ENCODE measurements around the gene ANKRD9.

The ANKRD9 gene

DNA sequence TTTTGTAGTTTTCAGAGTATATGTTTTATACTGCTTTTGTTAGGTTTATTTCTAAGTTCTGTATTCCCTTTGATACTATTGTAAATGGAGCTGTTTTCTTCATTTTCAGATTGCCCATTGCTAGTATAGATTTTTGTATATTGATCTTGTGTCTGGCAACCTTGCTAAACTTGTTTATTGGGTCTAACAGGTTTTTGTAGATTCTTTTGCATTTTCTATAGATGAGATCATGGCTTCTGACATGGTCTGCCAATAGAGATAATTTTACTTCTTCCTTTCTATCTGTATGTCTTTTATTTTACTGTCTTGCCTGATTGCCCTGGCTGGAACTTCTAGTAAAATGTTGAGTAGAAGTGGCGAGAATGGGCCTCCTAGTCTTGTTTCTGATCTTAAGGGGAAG is 40.3 kb downstream of the ANKRD9 start:
- no peak for DNase-seq

DNA sequence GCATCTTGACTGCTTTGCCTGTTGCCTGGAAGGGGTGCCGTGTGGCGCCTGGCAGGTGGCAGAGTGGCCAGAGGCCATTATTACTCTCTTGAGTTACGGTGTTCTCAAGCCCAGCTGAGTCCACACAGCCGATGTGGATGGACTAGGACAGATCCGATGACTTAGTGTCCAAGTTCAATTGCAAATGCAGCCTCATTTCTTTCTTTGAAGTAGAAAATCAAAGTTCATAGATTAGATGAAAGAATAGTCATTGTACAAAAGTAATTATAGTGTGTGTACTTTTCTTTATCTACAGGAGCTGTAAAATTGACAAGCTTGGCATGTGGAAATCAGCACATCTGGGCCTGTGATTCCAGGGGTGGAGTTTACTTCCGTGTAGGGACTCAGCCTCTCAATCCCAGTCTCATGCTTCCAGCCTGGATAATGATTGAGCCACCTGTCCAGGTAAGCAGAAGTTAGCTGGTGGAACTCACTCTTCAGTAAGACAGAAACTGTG is 44.7 kb downstream of the ANKRD9 start:
- DNase-seq: no peak

DNA sequence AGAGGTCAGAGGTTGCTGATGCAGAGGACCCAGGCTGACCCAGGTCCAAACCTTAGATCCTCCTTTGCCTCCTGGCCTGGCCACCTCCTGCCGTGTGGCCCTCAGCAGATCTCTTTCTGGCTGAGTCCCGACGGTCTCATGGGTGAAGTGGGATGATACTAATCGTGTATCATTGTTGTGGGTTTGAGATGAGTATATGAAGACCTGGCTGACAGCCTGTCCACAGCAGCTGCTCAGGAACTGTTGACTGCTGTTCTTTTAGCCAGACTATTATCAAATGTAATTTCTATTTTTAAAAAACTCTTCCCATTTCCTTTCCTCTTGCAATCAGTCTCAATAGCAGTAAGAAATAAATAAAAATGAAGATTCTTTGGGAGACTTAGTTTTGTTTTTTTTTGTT is 45.6 kb downstream of the ANKRD9 start:
- DNase-seq: no peak

DNA sequence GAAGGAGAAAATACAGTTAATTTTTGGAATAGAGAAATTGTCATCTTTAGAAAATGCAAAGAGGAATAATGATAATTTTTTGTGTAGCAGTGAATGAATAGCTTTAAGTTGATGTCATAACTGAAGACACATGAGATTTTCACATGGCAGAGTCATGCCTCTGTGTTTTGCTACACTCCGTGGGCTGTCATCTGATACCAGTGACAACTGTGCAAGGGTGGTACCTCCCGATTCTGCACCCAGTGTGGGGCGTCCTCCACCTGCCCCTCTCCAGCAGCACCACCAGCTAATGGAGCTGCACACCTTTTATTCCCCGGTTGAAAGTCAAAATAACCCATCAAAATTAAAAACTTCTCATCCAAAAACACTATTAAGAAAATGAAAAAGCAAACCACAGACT is 47.2 kb downstream of the ANKRD9 start:
- DNase-seq: no peak

DNA sequence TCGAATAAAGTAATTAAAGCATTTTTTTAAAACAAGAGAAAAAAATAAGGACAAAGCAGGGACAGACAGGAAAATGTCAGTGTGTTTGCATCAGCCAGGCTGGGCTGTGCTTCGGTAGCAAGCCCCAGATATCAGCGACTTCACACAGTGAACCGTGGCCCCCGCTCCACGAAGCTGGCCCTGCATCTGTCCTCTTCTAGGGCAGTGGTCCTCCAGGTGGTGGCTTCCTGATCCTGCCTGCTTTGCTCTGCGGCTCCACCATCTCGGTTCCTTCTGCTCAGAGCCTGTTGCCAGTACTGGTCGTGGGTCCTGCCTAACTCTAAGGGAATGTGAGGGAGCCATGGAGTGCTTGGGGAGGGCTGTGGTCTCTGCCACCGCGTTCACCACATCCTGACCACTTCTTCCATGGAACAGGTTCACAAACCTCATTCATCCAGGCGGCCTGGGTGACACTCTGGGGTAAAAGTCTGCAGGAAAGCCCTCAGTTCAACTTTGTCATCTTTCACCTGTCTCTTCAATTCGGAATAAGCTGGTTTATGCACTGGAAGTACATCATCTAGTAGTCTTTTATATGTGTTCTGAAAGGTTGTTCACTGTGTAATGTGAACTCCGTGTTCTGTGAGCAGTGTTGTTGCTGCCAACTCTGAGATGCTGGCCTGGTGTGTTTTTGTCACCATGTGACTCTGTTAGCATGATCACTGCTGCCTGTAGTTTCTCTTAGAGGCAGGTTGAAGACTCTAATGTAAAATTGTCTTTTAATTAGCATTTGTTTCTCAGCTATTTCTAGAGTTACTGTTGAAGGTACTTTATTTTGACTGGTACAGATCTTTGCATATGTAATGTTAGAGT is 47.9 kb downstream of the ANKRD9 start:
- DNase-seq: no peak

DNA sequence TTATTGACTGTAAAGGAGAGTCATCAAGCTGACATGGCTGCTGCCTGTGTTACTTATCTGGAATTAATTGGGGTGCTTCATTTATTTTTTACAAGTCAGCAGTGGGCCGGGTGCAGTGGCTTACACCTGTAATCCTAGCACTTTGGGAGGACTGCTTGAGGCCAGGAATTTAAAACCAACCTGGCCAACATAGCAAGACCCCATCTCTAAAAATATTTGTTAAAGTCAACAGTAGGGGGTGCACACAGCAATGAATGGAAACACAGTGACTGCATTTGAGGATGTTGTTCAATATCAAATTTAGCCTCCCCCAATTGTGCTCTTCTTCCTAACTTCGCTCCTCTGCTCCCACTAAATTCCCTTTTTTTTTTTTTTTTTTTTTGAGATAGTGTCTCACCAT is 52.1 kb downstream of the ANKRD9 start:
- DNase-seq: no peak

DNA sequence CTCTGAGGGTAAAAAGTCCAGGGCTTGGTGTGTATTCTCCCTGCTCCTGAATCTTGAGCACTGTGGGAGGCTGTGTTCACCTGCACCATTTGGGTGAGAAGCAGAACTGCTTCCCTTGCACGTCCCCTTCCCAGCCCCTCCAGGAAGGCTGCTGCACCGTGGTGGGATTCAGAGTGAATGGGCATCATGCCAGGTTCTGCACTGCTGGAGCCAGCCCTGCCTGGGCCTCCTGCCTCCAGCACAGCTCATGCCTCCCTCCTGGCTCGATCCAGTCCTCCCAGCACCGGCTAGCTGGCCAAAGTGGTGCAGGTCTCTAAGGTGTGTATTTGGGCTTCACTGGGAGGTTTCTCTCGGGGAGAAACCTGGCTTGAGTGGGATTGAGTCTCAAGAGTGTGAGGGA is 54.9 kb downstream of the ANKRD9 start:
- DNase-seq: no peak

DNA sequence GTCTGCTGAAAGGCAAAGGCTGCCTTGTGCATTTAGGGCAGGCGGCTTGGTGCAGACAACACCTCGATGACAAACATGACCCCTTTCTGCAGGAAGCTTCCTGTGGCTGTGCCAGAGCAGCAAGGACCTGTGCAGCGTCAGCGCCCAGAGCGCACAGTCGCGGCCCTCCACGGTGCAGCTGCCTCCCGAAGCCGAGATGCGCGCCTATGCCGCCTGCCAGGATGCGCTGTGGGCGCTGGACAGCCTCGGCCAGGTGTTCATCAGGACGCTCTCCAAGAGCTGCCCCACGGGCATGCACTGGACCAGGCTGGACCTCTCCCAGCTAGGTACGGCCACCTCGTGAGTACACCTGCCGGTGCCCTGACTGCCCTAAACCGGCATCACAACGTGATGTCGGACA is 57.3 kb downstream of the ANKRD9 start:
- DNase-seq: no peak
